ENCODE data around the gene ALAD. TPM values are rescaled to one million over a fixed set of nuclear protein-coding genes. Genes with fewer than 3 reads are reported as not detected.
"Not testable (repeated sequence)": the region's sequence is repeated elsewhere in the genome, so short reads cannot be mapped to it uniquely, and the experiment has no call there.

The ALAD gene
- total RNA-seq, 4 donors from 2014 or later, result 44.6 to 81.4 (median 62.2) TPM

DNA sequence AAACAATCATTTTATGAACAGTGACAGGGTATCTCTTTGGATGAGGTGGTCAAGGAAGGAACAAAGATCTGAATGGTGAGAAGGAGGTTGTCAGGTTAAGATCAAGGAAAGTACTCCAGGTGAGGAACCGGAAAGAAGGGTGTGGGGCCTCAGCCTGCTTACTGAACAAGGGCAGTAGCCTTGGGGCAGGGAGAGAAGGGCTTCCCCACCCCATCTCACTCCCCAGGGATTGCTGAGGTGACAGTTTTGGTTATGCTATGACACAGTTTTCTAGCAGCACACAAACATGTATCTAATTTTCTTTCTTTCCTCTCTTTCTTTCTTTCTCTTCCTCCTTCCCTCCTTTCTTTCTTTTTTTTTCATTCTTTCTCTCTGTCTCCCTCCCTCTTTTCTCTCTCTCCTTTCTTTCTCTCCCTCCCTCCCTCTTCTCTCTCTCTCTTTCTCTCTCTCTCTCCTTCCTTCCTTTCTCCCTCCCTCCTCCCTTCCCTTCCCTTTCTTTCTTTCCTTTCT is 20.2 kb downstream of the ALAD start:
- Histone ChIP-seq H3K27me3 (no peaks in the 10 kb centered on the region), H3K4me1 (peaks cover 0 to 27% (median 2%) of the 10 kb centered on the region in 4 donors), H3K27ac (peak overlapping the region in 3 of 4 donors; percentile 35 to 89 (median 79)), H3K9me3 (no peaks in the 10 kb centered on the region), H3K4me3 (no peak overlapping the region), H3K36me3 (no peaks in the 10 kb centered on the region)
- TF ChIP-seq, protein P1, sequence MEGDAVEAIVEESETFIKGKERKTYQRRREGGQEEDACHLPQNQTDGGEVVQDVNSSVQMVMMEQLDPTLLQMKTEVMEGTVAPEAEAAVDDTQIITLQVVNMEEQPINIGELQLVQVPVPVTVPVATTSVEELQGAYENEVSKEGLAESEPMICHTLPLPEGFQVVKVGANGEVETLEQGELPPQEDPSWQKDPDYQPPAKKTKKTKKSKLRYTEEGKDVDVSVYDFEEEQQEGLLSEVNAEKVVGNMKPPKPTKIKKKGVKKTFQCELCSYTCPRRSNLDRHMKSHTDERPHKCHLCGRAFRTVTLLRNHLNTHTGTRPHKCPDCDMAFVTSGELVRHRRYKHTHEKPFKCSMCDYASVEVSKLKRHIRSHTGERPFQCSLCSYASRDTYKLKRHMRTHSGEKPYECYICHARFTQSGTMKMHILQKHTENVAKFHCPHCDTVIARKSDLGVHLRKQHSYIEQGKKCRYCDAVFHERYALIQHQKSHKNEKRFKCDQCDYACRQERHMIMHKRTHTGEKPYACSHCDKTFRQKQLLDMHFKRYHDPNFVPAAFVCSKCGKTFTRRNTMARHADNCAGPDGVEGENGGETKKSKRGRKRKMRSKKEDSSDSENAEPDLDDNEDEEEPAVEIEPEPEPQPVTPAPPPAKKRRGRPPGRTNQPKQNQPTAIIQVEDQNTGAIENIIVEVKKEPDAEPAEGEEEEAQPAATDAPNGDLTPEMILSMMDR (IDR thresholded peaks at IDR 0.05), result no peak
- TF ChIP-seq POLR2A (IDR thresholded peaks at IDR 0.05), result no peak
- DNase-seq, result peak in 2 of 3 donors; percentile 23 to 65

DNA sequence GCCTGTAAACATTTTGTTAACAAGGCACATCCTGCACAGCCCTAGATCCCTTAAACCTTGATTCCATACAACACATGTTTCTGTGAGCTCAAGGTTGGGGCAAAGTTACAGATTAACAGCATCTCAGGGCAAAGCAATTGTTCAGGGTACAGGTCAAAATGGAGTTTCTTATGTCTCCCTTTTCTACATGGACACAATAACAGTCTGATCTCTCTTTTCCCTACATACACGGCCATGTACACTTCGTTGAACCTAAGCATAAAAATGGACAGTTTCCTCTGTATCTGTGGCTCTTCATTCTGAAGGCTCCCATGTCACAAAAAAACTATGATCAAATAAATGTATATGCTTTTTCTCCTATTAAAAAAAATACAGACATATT is 21.3 kb downstream of the ALAD start:
- not testable (repeated sequence) for H3K4me3 ChIP-seq, H3K9me3 ChIP-seq, H3K27me3 ChIP-seq, DNase-seq, H3K36me3 ChIP-seq
- Histone ChIP-seq H3K4me1 (peaks cover 0 to 33% (median 4%) of the 10 kb centered on the region in 4 donors), H3K27ac (peak overlapping the region in 2 of 4 donors; percentile 79 to 89)

DNA sequence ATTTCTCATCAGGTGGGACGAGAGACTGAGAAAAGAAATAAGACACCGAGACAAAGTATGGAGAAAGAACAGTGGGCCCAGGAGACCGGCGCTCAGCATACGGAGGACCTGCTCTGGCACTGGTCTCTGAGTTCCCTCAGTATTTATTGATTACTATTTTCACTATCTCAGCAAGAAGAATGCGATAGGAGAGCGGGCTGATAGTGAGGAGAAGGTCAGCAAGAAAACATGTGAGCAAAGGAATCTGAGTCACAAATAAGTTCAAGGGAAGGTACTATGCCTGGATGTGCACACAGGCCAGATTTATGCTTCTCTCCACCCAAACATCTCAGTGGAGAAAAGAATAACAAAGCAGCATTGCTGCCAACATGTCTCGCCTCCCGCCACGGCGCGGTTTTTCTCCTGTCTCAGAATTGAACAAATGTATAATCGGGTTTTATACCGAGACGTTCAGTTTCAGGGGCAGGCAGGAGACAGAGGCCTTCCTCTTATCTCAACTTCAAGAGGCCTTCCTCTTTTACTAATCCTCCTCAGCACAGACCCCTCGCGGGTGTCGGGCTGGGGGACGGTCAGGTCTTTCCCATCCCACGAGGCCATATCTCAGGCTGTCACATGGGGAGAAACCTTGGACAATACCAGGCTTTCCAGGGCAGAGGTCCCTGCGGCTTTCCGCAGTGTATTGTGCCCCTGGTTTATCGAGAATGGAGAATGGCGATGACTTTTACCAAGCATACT is 21.8 kb downstream of the ALAD start:
- H3K27ac ChIP-seq, result peak overlapping the region in 2 of 4 donors; percentile 10 to 42

DNA sequence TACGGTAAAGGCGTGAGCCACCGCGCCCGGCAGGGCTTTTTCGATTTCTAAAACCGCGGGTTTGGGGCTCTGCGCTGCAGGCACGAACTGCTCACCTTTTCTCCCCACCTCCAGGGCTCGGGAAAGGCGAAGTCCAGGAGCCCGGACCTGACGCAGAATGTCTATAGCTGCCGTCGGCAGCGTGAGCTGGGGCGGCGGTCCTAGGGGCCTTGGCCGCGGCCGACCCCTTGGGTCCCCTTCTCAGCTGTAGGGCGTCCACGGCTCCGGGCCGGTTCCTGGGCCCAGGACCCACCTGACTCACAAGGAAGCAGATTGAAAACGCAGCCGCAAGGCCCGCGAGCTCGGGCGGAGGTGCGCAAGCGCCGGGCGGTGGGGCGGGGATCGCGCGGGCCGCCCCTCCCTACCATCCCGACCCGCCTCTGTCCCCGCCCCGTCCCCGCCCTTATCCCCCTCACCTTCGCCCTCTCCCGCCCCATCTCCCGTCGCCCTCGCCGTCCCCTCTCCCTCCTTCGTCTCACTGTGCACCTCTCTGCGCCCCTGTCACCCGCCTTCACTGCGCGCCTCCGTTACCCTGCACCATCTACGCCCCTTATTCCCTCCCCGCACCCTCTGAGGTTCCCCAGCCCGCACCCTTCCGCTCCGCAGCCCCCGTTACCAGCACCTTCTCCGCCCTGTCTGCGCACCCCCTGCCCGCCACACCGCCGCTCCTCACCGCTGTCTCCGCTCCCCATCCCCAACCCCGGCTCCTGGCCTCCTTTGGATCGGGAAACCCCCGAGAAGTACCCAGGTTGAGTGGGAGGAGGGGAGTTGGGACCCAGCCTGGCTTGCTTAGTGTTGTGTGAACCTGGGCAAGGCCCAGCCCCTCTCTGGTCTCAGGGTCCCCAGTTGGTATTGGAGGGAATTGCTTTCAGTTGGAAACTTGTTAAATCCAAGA is 24.2 kb downstream of the ALAD start, which contains the start of gene HDHD3:
Gene HDHD3, minus strand, starts transcription at position 353 of the 934 bp plus-strand sequence. CDS start 2,632 bp downstream, outside the sequence.
- no peaks in the 10 kb centered on the region for H3K9me3 ChIP-seq
- H3K4me1 ChIP-seq, result peaks cover 0 to 48% (median 4%) of the 10 kb centered on the region in 4 donors
- peak within 1 kb of the TSS; percentile 81 to 98 (median 92) for H3K27ac ChIP-seq
- peak within 1 kb of the TSS; percentile 71 to 95 (median 84) for H3K4me3 ChIP-seq
- no peaks in the 10 kb centered on the region for H3K27me3 ChIP-seq
- H3K36me3 ChIP-seq, result peaks cover 0 to 27% (median 0%) of the 10 kb centered on the region in 3 donors
- TF ChIP-seq, protein P1 (IDR thresholded peaks at IDR 0.05), result no peak
- TF ChIP-seq POLR2A (IDR thresholded peaks at IDR 0.05), result peak; percentile 94 to 95
- DNase-seq, result peak; percentile 80 to 95 (median 93)

More for the DNA sequence above, 21.8 kb downstream of the ALAD start:
- DNase-seq, H3K4me3 ChIP-seq, H3K9me3 ChIP-seq, H3K27me3 ChIP-seq: not testable (repeated sequence)
- Histone ChIP-seq H3K4me1 (peaks cover 0 to 38% (median 4%) of the 10 kb centered on the region in 4 donors), H3K36me3 (peaks cover 0 to 12% (median 0%) of the 10 kb centered on the region in 3 donors)

DNA sequence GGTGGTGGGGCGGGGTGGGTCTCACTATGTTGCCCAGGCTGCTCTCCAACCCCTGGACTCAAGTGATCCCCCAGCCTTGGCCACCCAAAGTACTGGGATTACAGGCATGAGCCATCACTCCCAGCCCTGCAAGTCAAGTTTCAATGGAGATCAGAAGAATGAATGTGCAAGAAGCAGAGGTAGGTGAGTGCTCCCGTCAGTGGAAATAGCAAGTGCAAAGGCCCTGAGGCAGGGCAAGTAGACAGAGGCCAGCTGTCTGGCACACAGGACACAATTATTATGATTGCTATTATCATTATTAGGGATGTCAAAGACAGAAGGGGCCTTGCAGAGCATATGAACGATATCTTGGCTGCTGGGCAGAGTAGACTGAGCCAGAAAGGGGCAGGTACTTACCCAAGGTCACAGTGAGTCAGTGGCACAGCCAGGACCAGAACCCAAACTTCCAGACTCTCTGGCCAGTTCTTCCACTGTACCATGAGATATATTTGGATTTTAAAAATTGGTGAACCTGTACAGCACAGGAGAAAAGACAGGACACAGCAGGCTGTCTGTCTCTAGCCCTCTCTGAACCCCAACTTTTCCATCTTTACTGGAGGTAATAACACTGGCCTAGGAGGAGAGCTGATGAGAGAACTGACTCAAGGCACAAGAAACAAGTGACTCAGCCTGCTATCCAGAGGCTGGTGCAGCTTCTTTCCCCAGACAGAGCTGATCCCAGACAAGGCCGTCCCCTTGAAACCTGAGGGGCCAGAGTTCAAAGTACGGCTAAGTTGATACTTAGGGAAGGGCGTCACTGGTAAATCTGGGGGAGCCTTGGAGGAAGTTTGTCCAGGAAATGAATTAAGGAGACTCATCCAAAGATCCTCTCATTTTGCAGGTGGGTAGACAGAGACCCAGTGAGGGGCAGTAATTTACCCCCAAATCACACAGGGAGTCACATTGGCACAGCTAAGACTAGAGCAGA is 25.7 kb downstream of the ALAD start:
- H3K27ac ChIP-seq, result peak overlapping the region in 3 of 4 donors; percentile 87 to 98 (median 96)
- peak overlapping the region; percentile 71 to 95 (median 84) for H3K4me3 ChIP-seq
- peaks cover 0 to 36% (median 4%) of the 10 kb centered on the region in 4 donors for H3K4me1 ChIP-seq
- no peaks in the 10 kb centered on the region for H3K27me3 ChIP-seq
- TF ChIP-seq POLR2A (IDR thresholded peaks at IDR 0.05), result peak; percentile 36 to 69
- TF ChIP-seq, protein P1 (IDR thresholded peaks at IDR 0.05), result no peak
- DNase-seq, result peak in 2 of 3 donors; percentile 65 to 87
- H3K36me3 ChIP-seq, result peaks cover 0 to 27% (median 0%) of the 10 kb centered on the region in 3 donors
- no peaks in the 10 kb centered on the region for H3K9me3 ChIP-seq
